Measurements from ENCODE around the gene CPNE4. TPM values are rescaled to one million over a fixed set of nuclear protein-coding genes. Genes with fewer than 3 reads are reported as not detected.

The CPNE4 gene
- total RNA-seq, 1 experiment from 2014 or later: 1.9 TPM

DNA sequence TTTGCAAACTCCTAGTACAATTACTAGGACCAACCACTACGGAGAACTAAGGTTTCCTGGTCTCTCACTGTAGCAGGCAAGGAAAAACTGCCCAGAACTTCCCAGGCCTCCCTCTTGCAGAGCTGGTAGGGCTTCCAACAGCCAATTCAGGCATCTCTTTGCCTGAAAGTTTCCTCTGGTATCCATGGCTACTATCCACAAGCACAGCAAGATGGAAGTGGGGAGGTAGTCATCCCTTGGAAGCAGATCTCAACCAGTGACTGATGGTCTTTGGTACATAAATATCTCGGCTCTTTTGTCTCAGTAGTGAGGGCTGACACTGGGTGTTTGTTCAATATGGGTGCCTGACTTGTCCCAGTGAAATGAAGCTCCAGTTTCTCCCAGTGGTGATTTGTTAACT, 330.7 kb downstream of the CPNE4 start:
- Histone ChIP-seq H2BK5ac (ENCODE audit: insufficient read length, low read length) (no peak overlapping the region), H3K9me3 (ENCODE audit: control insufficient read depth, low read depth, low read length) (no peaks in the 10 kb centered on the region), H3K14ac (ENCODE audit: insufficient read depth, low read length) (no peak overlapping the region), H3T11ph (ENCODE audit: low read length) (no peak overlapping the region), H3K56ac (ENCODE audit: insufficient read length, low read depth, low read length) (no peak overlapping the region), H2AK5ac (ENCODE audit: insufficient read length, low read length) (no peak overlapping the region), H3K18ac (ENCODE audit: insufficient read length, low read depth, low read length) (no peak overlapping the region), H3K4ac (ENCODE audit: low read depth, low read length) (no peak overlapping the region), H2BK20ac (ENCODE audit: low read depth, low read length, poor library complexity, severe bottlenecking) (no peak overlapping the region), H2BK120ac (ENCODE audit: low read depth, low read length, poor library complexity, severe bottlenecking) (no peak overlapping the region), H4K8ac (replicated peaks; ENCODE audit: insufficient read length, low read depth, low read length) (no peak overlapping the region), H3K23me2 (ENCODE audit: insufficient read length, low read depth, low read length, poor library complexity, severe bottlenecking) (no peaks in the 10 kb centered on the region), H4K91ac (ENCODE audit: insufficient read length, low read depth, low read length) (no peak overlapping the region), H2BK12ac (ENCODE audit: insufficient read length, low read depth, low read length) (no peak overlapping the region), H3K79me1 (ENCODE audit: insufficient read depth, low read depth, low read length, poor library complexity, severe bottlenecking) (no peaks in the 10 kb centered on the region), H3K4me1 (ENCODE audit: insufficient read depth, low read length) (peaks cover 4% of the 10 kb centered on the region), H3K4me2 (ENCODE audit: insufficient read depth, insufficient read length, low read length) (no peak overlapping the region), H4K20me1 (ENCODE audit: control insufficient read depth, insufficient read depth, insufficient read length) (no peaks in the 10 kb centered on the region), H3K23ac (ENCODE audit: insufficient read length, low read depth, low read length) (no peak overlapping the region), H4K5ac (ENCODE audit: insufficient read length, low read depth, low read length) (no peak overlapping the region), H3K27ac (ENCODE audit: insufficient read length, low read depth, low read length) (no peak overlapping the region), H3K79me2 (ENCODE audit: insufficient read depth, low read length) (no peaks in the 10 kb centered on the region), H3K9ac (ENCODE audit: extremely low read depth, insufficient read length, low read length) (no peak overlapping the region), H3K27me3 (ENCODE audit: insufficient read depth, low read length) (no peaks in the 10 kb centered on the region), H2AFZ (ENCODE audit: low read length) (no peak overlapping the region), H2BK15ac (ENCODE audit: low read depth, low read length) (no peak overlapping the region)
- WGBS (ENCODE audit: extremely low coverage, insufficient read length, low lambda C conversion rate): no CpG with 5 or more reads among the region's 2 CpGs
- TF ChIP-seq CTCF (conservative IDR thresholded peaks at IDR 0.05): no peak
- Mint-ChIP-seq H3K27me3 (ENCODE audit: low read depth) (no peaks in the 10 kb centered on the region; the same call in none of the 2 replicates), H3K36me3 (ENCODE audit: insufficient read depth in 1 of 3, low read depth in 3 of 3) (no peaks in the 10 kb centered on the region; a peak in 1 of 7 replicates), H3K4me3 (no peak overlapping the region), H3K27ac (no peak overlapping the region), H3K9me3 (peaks cover 0 to 3% of the 10 kb centered on the region in 2 experiments; a peak in 2 of 5 replicates), H3K4me1 (peaks cover 18% of the 10 kb centered on the region in 2 experiments)
- no peak for DNase-seq
